Transverse colon (tissue), 4 donors: ENCODE measurements around the gene PABPC3. TPM values are rescaled to one million over a fixed set of nuclear protein-coding genes. Genes with fewer than 3 reads are reported as not detected.

Source experiments
- DNase-seq: peaks from one replicate; pipeline ENCODE4 v3.0.0-alpha.2; 2019
- H3K27ac ChIP-seq, 4 donors: fragments of 200-600 bp; sonication (generic); 2 replicates each; pipeline ENCODE4 v1.5.1; 2016 to 2018; ENCODE audit warnings: inconsistent platforms in 4 of 4
- H3K27me3 ChIP-seq: fragments of 200-600 bp; sonication (generic); 2 replicates; pipeline ENCODE4 v1.5.1; 2017; ENCODE audit warnings: inconsistent platforms
- H3K36me3 ChIP-seq, 4 donors: fragments of 200-600 bp; sonication (generic); 2 replicates each; pipeline ENCODE4 v1.5.1; 2017 to 2019; ENCODE audit warnings: inconsistent platforms in 4 of 4
- H3K4me1 ChIP-seq, 4 donors: fragments of 200-600 bp; sonication (generic); 2 replicates each; pipeline ENCODE4 v1.5.1; 2017 to 2020; ENCODE audit warnings: inconsistent platforms in 4 of 4
- H3K4me3 ChIP-seq, 4 donors: fragments of 200-600 bp; sonication (generic); 1 replicate in 1 of 4; 2 replicates in 3 of 4; pipeline versions ENCODE4 v1.5.1 to v1.6.1; 2017 to 2019; ENCODE audit warnings: inconsistent platforms in 4 of 4
- H3K9me3 ChIP-seq, 2 donors: fragments of 200-600 bp; sonication (generic); 2 replicates each; pipeline ENCODE4 v1.5.1; 2017 to 2019; ENCODE audit warnings: inconsistent platforms in 2 of 2
- EP300 ChIP-seq: sonication (generic); formaldehyde crosslinking; IDR thresholded peaks from one replicate; pipeline ENCODE4 v1.6.1; 2017; ENCODE audit warnings: antibody characterized with exemption, low read depth
- POLR2A ChIP-seq: fragments of 450-650 bp; IDR thresholded peaks from one replicate; pipeline ENCODE4 v1.6.1; 2016; ENCODE audit warnings: antibody characterized with exemption, mild to moderate bottlenecking, moderate library complexity
- POLR2AphosphoS5 ChIP-seq, 3 donors: sonication (generic); formaldehyde crosslinking; IDR thresholded peaks; one replicate each; pipeline ENCODE4 v1.6.1; 2016; ENCODE audit warnings: antibody characterized with exemption in 3 of 3
- WGBS, 2 donors: methylation state at CpG; one replicate each; pipeline ENCODE4 v1.1.5; 2018; ENCODE audit warnings: low coverage in 1 of 2; 5-methylcytosine and 5-hydroxymethylcytosine counted together
- in situ Hi-C, 4 donors: fragments of 200-750 bp; cut with MboI; loops; one replicate each; pipeline versions ENCODE4 v1.15.0 to v1.15.1; 2017; ENCODE audit warnings: low sequenced_read_pairs in 3 of 4, low pct_ligation_motif_present in 1 of 4, low pct_unique_long_range_greater_than_20kb in 1 of 4
- intact Hi-C: fragments of 100-400 bp; cut with DNase I; formaldehyde crosslinking; loops from one replicate; pipeline ENCODE4 v1.15.1; 2023; ENCODE audit warnings: low total_unique reads
- total RNA-seq, 4 donors: library from RNA; depleted of rRNA; stranded (reverse); fragments of >200 nt; gene quantifications; one replicate each; pipeline ENCODE4 v1.1.0, GENCODE V29; 2016
- TF ChIP-seq, protein P1 (sequence below), 5 experiments: fragments of 200-600 bp in 3 of 5; fragments of 450-650 bp in 2 of 5; sonication (generic) in 3 of 5; IDR thresholded peaks; 1 replicate in 2 of 5; 2 replicates in 3 of 5; pipeline ENCODE4 v1.5.1; 2016 to 2017; ENCODE audit warnings: antibody characterized with exemption in 5 of 5, inconsistent platforms in 3 of 5, mild to moderate bottlenecking in 2 of 5, moderate library complexity in 1 of 5

PABPC3 gene
- under 1 TPM in 2 of 4 donors, not detected in 2; 0.14 to 0.20 TPM for total RNA-seq

DNA sequence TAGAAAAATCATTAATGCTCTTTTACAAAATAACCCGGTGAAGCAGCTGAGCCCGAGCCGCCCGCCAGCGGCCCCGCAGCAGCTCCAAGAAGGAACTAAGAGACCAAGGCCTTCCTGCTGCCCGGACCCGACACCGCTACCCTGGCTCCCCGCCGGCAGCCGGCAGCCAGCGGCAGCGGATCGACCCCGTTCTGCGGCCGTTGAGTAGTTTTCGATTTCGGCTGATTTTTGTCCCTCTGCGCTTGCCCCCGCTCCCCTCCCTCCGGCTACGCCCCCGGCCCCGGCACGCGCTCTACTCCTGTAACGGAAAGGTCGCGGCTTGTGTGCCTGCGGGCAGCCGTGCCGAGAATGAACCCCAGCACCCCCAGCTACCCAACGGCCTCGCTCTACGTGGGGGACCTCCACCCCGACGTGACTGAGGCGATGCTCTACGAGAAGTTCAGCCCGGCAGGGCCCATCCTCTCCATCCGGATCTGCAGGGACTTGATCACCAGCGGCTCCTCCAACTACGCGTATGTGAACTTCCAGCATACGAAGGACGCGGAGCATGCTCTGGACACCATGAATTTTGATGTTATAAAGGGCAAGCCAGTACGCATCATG lies at the start of gene PABPC3:
Gene PABPC3 (plus strand): TSS at position 286 of the 603 bp plus-strand sequence. CDS start 63 bp downstream, at position 349.
- in situ Hi-C loops (no loop called here), intact Hi-C loops (no loop called here)
- H3K27ac ChIP-seq = no peak within 1 kb of the TSS
- no peaks in the 10 kb centered on the region for H3K4me1 ChIP-seq
- DNase-seq = no peak
- H3K27me3 ChIP-seq = peaks cover 20% of the 10 kb centered on the region
- peak within 1 kb of the TSS in 1 of 4 donors; percentile 7 for H3K4me3 ChIP-seq
- WGBS, 2 donors = 64 to 71% methylated on average over 9 to 50 of the region's 50 CpGs
- no peaks in the 10 kb centered on the region for H3K36me3 ChIP-seq
- H3K9me3 ChIP-seq = no peaks in the 10 kb centered on the region
- TF ChIP-seq POLR2A (no peak), POLR2AphosphoS5 (IDR thresholded peaks at IDR 0.05) (no peak), EP300 (no peak)
- TF ChIP-seq, protein P1, sequence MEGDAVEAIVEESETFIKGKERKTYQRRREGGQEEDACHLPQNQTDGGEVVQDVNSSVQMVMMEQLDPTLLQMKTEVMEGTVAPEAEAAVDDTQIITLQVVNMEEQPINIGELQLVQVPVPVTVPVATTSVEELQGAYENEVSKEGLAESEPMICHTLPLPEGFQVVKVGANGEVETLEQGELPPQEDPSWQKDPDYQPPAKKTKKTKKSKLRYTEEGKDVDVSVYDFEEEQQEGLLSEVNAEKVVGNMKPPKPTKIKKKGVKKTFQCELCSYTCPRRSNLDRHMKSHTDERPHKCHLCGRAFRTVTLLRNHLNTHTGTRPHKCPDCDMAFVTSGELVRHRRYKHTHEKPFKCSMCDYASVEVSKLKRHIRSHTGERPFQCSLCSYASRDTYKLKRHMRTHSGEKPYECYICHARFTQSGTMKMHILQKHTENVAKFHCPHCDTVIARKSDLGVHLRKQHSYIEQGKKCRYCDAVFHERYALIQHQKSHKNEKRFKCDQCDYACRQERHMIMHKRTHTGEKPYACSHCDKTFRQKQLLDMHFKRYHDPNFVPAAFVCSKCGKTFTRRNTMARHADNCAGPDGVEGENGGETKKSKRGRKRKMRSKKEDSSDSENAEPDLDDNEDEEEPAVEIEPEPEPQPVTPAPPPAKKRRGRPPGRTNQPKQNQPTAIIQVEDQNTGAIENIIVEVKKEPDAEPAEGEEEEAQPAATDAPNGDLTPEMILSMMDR (IDR thresholded peaks at IDR 0.05) = no peak

DNA sequence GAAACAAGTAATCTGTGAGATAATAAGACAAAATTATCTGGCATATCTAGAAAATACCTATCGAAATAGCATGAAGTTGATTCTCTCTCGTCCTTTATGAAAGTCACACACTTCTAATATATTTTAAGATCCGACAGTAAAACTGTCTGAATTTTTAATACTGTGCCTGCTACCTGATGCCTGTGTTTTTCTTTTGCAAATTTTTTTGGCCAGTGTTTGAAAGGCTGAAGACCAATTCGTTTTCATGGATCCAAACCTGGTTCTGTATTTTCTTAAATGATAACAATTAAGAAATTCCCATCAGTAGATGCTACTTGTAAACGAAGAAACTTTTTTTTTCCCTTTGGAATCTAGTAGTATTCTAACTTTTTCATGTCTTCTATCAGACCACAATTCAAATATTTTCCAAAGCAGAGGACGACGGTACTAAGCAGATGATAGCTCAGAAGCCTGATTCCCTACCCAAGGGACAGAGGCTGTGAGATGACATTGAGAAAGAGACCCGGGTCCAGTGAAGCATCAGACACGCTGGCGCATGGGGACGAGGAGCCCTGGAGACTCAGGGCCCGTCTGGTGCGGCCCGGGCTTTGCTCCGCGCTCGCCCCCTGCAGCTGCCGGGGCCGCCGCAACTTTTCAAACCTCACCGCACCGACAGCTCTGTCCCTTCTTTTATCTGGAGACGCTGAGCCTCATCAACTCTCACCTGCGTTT lies 49.5 kb upstream of the PABPC3 start:
- Histone ChIP-seq H3K36me3 (no peaks in the 10 kb centered on the region), H3K4me3 (peak overlapping the region in 3 of 4 donors; percentile 20 to 41 (median 24))
- 24 to 55% methylated on average over 6 to 24 of the region's 24 CpGs for WGBS, 2 donors

DNA sequence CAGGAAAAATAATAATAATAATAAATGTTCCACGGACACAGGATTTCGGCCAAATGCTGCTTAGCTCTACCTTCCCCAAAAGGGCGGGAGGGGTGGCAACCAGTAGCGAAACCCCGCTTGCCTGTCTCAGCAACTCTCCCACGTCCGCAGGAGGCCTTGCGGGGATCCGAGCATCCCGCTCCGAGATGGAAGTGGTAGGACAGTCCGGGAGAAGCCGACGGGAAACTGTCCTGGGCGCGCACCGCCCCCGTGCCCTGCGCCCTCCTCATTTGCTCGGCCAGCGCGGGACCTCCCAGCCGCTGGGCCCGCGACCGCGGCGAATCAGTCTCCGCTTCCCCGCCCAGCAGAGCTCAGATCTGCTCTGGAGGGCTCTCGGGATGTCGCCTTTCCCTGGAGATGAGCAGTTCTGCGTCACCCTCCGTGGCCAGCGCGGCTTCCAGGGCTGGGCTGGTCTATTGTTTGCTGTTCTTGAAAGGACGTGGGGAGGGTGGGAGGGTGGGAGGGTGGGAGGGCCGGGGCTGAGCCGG lies 48.9 kb upstream of the PABPC3 start:
- DNase-seq = no peak
- Histone ChIP-seq H3K36me3 (no peaks in the 10 kb centered on the region), H3K27ac (no peak overlapping the region), H3K27me3 (peaks cover 70% of the 10 kb centered on the region), H3K9me3 (peaks cover 6 to 8% of the 10 kb centered on the region in 2 donors), H3K4me3 (peak overlapping the region in 3 of 4 donors; percentile 20 to 41 (median 24)), H3K4me1 (no peaks in the 10 kb centered on the region)
- TF ChIP-seq POLR2AphosphoS5 (IDR thresholded peaks at IDR 0.05) (no peak), POLR2A (no peak), EP300 (no peak)
- TF ChIP-seq, protein P1 (IDR thresholded peaks at IDR 0.05) = no peak
- 10% methylated on average over 35 of the region's 39 CpGs; no CpG with 5 or more reads in 1 of the 2 donors for WGBS, 2 donors
- in situ Hi-C loops = no loop called here
- intact Hi-C loops = no loop called here

More for the DNA sequence above, 49.5 kb upstream of the PABPC3 start:
- H3K4me1 ChIP-seq = no peaks in the 10 kb centered on the region
- peaks cover 76% of the 10 kb centered on the region for H3K27me3 ChIP-seq
- peaks cover 6 to 8% of the 10 kb centered on the region in 2 donors for H3K9me3 ChIP-seq
- in situ Hi-C loops (no loop called here), intact Hi-C loops (no loop called here)
- no peak for DNase-seq
- H3K27ac ChIP-seq = no peak overlapping the region
- TF ChIP-seq EP300 = no peak
- TF ChIP-seq, protein P1 (IDR thresholded peaks at IDR 0.05) = no peak
- no peak for TF ChIP-seq POLR2AphosphoS5 (IDR thresholded peaks at IDR 0.05)

DNA sequence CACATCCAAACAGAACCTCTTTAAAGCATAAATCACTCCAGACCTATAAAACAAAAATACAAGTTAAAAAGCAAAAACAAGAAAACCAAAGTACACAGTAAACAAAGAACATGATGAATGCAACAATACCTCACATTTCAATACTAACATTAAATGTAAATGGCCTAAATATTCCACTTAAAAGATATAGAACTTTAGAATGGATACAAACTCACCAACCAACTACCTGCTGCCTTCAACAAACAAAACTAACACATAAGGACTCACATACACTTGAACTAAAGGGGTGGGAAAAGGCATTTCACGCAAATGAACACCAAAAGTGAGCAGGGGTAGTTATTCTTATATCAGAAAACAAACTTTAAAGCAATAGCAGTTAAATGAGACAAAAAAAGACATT lies 44.9 kb upstream of the PABPC3 start:
- H3K27me3 ChIP-seq = peaks cover 34% of the 10 kb centered on the region
- peaks cover 6 to 8% of the 10 kb centered on the region in 2 donors for H3K9me3 ChIP-seq
- in situ Hi-C loops (no loop called here), intact Hi-C loops (no loop called here)
- no peak overlapping the region for H3K4me3 ChIP-seq
- H3K27ac ChIP-seq = no peak overlapping the region
- H3K4me1 ChIP-seq = no peaks in the 10 kb centered on the region
- no peak for DNase-seq
- no peaks in the 10 kb centered on the region for H3K36me3 ChIP-seq
- 76 to 100% methylated on average over 1 of the region's 1 CpG for WGBS, 2 donors
- TF ChIP-seq EP300 (no peak), POLR2A (no peak), POLR2AphosphoS5 (IDR thresholded peaks at IDR 0.05) (no peak)
- TF ChIP-seq, protein P1 (IDR thresholded peaks at IDR 0.05) = no peak
